GM19463 (cell line): ENCODE data around the gene UNC5A.
"Not testable (repeated sequence)": the region's sequence is repeated elsewhere in the genome, so short reads cannot be mapped to it uniquely, and the experiment has no call there.

ENCODE experiments used
- ATAC-seq: cut with Tn5 transposase; IDR thresholded peaks from one replicate; pipeline ENCODE4 v1.9.1; 2021; ENCODE audit warnings: mild to moderate bottlenecking, moderate library complexity; ENCODE audit not compliant: unreplicated experiment

Gene UNC5A

DNA sequence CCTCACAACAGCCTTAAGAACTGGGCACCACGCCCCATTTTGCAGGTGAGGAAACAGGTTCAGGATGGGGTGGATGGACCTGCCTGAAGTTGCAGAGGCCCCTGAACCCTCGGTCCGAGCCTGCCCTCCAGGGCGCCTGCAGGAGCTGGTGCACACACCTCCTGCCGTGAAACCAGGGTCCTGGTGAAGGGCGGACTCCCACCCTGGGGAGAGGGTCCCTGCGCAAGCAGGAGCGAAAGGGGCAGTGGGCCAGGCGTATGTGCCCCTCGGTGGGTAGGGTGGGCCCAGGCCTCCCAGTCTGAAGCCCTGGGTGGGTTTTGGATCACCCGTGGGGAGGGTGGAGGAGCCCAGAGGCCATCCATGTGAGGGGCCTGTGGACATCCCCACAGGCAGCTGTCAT is 50.9 kb downstream of the UNC5A start:
- ATAC-seq, result no peak

DNA sequence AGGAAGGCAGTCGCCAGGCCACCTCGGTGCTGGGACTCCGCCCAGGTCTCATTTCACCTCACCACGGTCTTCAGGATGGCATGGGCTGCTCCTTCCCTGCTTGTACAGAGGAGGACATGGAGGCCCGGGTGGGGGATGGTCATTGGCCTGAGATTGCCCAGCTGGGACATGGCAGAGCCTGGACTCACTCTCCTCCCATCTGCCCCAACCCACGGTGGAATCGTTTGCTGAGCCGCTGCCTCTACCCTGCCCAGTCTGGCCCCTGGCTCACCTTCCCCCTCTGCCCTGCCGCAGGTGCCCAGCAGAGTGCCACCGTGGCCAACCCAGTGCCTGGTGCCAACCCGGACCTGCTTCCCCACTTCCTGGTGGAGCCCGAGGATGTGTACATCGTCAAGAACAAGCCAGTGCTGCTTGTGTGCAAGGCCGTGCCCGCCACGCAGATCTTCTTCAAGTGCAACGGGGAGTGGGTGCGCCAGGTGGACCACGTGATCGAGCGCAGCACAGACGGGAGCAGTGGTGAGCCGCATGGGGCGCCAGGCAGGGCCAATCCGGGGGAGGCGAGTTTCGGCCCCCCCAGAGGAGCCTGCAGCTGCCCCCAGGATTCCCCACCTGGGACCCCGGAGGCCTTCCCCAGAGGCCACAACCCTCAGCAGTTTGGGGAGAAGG is 52.1 kb downstream of the UNC5A start:
- no peak for ATAC-seq

- ATAC-seq, result no peak
These were observed 52.8 kb downstream of the UNC5A start for GRCh38 chr5:176863041-176863764.

DNA sequence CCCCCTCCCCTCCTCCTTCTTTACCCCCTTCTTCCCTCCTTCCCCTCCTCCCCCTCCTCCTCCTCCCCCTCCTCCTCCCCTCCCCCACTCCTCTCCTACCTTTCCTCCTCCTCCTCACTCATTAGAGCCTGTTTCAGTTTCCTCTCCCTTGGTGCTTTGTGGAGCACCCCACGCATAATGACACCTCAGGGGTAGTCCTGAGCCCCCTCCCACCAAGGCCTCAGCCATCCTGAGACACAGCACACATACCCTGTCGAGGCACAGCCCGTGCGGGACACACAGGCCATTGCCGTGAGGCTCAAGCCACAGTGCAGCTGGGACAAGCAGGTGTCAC is 53.4 kb downstream of the UNC5A start:
- no peak for ATAC-seq

- no peak for ATAC-seq
These were observed 54.4 kb downstream of the UNC5A start for GRCh38 chr5:176864755-176865154.

DNA sequence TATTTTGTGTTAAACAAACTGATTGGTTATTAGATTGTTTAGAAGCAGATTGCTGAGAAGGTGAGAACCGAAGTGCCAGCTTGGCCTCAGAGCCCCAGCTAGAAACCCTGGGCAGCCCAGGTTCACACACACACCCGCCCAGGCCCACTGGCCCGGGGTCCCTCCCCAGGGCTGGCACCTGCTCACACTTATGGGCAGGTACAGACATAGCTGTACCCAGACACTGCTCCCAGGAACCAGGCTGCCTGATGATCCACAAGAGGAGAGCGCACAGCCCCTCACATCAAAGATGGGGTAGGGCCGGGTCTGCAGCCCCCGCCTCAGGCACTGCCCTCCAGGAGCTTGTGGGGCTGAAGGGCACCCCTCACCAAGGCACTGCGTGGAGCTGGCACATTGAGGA is 55.6 kb downstream of the UNC5A start:
- ATAC-seq, result no peak

DNA sequence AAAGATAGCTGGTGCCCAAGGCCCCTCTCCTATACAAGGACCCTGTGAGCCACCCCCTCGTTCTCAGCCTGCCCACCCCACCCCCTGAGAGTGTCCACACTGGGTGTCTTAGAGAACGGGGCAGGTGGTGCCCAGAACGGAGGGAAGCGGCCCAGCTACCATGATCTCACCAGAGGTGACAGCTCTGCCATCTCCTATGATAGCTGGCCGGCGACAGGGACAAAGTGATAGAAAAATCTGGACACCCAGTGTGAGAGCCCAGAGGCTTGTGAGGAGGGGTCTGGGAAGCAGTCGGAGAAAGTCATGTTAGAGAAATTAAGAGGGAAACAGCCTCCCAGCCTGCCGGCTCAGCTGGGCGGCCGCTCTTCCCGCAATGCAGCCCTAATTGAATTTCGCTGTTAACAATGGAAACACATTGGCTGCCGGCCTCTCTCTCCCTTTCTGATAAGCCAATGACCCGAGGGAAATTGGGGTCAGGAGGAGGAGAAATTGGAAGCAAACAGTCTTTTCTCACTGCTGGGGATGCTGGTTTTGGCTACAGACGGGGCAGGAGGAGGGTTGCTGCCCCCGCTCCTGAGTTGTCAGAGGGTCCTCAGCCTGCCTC is 56.5 kb downstream of the UNC5A start:
- ATAC-seq, result no peak

- no peak for ATAC-seq
These were observed 57.8 kb downstream of the UNC5A start for GRCh38 chr5:176868126-176868525.

DNA sequence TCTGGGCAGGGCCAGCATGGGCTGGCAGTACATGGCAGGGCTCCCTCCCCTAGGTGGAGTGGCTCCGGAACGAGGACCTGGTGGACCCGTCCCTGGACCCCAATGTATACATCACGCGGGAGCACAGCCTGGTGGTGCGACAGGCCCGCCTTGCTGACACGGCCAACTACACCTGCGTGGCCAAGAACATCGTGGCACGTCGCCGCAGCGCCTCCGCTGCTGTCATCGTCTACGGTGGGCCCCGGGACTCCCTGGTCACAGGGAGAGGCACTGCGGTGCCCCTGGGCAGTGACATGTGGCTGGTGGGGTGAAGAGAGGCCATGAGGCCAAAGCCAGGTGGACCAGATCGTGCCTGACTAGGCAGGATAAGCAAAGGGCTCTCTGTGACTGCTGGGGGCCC is 58.4 kb downstream of the UNC5A start:
- no peak for ATAC-seq

- no peak for ATAC-seq
These were observed 59.2 kb downstream of the UNC5A start for GRCh38 chr5:176869501-176870109.

GRCh38 chr5:176870110-176870591 is 59.8 kb downstream of the UNC5A start:
- no peak for ATAC-seq

- ATAC-seq, result not testable (repeated sequence)
These were observed 60.3 kb downstream of the UNC5A start for GRCh38 chr5:176870644-176871043.

- ATAC-seq, result not testable (repeated sequence)
These were observed 62.2 kb downstream of the UNC5A start for GRCh38 chr5:176872586-176872985.

- not testable (repeated sequence) for ATAC-seq
These were observed 62.7 kb downstream of the UNC5A start for GRCh38 chr5:176873011-176873410.

GRCh38 chr5:176873541-176874172 is 63.3 kb downstream of the UNC5A start:
- ATAC-seq, result no peak

GRCh38 chr5:176874198-176874780 is 63.9 kb downstream of the UNC5A start:
- ATAC-seq, result no peak

GRCh38 chr5:176875014-176875550 is 64.7 kb downstream of the UNC5A start:
- ATAC-seq, result no peak

DNA sequence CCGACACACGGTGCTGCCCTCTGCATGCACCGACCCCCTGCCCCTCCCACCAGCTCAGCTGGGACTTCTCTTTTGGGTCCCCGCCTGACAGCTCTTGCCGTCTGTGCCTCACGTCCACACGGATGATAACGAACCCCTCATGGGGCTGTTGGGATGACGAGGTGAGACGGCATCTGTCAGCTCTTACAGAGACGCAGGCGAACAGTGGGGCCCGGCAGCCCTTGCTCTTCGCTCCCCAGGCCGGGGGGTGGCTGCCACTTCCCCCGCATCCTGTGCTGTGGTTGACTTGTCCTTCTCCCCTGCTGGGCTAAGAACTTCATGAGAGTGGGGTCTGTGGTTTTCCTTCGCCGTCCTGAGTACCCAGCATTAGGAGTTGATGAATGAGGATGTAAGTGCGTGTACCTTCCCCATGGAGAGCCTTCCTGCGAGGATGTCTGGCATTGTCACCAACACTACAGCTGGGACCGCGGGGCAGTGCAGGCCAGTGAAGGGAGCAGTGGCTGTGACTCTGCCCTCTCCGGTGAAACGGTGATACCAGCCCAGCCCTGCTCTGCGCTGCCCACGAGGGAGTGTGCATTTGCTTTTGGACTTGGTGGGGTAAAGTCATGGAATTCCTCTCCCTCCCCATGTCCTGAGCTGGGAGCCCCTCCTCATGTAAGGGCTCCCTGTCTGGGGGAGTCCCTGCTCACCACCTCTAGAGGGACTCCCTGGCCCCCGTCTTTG is 65.6 kb downstream of the UNC5A start:
- no peak for ATAC-seq

- ATAC-seq, result no peak
These were observed 66.4 kb downstream of the UNC5A start for GRCh38 chr5:176876506-176877431.
